GM21786 (cell line): ENCODE measurements around the gene USH2A.

ENCODE experiments used
- ATAC-seq: cut with Tn5 transposase; IDR thresholded peaks from one replicate; pipeline ENCODE4 v1.9.1; 2021; ENCODE audit not compliant: unreplicated experiment

Gene USH2A

DNA sequence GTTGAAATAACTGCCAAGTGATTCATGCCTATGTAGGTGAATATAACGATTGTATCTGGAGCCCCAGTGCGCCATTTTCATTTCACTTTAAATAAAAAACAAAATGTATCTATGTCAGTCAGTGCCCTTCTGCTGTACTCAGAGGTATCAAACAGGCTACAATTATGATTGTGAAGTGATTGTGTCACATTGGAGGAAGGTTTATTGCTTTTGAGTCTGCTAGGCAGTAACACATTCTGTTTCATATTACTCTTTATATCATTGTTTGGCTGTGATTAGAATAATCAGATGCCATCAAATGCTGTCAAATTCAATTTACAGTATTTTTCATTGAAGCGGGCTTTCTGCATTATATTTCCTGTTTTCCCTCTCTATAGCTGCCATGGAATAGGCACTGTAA is 684.2 kb downstream of the USH2A start:
- ATAC-seq: no peak

DNA sequence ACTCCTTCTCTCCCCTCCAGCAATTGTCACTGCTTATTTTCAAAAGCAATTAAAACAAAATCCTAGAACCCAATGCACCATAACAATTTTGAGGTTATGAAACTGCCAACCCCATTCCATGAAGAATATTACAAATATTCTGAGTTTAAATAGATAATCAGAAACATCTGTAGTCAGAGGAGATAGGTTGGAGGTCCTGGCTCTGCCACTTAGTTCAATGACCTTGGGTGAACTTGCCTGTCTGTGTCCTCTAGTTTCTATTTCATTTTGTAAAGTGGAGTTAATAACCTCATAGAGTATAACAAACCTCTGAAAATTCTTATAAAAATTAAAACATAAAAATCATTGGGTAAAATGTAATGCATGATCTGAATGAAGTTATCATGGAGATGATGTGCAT is 691.5 kb downstream of the USH2A start:
- no peak for ATAC-seq

DNA sequence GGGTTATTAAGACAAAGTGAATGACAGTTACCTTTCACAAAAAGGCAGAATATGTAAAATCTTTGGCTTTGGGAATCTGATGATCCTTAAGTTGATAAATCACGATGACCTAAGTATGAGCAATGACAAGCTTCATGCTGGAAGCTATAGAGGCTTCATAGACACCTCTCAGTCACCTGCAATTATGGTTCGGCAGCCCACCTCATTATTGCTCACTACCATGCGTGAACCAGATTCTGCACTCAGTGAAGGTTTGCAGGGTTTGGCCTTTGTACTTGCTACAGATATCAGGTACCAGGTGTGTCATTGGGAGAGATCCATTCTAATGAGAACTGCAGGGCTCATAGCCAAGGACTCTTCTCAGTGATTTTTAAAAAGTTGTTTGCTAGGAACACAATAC is 692.6 kb downstream of the USH2A start:
- ATAC-seq: no peak

- ATAC-seq: no peak
Measured at GRCh38 chr1:215728169-215728568, 695.1 kb downstream of the USH2A start.

DNA sequence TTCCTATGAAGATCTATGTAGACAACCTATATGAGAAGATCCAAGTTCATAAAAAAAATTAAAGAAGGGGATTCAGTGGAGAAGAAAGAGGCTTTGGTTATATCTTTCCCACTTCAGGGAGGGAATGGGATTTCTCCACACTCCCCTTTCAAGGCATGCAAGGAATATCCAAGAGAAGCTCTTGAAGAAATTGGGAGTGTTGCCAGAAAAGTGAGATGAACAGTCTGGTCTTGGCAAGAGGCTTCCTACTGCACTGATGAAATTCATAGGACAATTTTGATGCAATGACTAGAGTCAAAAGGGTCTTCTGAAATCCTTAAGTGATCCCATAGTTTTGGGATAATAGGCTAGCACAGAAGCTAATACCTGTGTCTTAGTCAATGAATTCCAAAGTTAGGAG is 703.1 kb downstream of the USH2A start:
- ATAC-seq: no peak

DNA sequence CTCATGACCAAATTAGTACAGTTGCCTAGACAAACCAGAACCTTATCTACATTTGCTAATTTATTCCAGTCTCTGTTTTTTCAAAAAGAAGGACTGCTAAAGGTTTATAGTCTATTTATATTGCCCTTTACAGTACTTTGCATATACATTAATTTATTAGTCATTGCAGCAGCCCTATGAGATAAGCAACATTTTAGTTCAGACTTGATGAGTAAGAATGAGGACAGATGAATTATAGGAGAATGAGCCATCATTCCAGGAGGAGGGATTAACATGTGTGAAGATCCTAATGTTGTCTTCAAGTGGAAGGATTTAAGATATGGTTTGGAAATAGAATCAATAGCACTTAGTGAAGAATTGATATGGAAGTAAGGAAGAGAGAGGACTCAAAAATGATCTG is 703.7 kb downstream of the USH2A start:
- no peak for ATAC-seq

DNA sequence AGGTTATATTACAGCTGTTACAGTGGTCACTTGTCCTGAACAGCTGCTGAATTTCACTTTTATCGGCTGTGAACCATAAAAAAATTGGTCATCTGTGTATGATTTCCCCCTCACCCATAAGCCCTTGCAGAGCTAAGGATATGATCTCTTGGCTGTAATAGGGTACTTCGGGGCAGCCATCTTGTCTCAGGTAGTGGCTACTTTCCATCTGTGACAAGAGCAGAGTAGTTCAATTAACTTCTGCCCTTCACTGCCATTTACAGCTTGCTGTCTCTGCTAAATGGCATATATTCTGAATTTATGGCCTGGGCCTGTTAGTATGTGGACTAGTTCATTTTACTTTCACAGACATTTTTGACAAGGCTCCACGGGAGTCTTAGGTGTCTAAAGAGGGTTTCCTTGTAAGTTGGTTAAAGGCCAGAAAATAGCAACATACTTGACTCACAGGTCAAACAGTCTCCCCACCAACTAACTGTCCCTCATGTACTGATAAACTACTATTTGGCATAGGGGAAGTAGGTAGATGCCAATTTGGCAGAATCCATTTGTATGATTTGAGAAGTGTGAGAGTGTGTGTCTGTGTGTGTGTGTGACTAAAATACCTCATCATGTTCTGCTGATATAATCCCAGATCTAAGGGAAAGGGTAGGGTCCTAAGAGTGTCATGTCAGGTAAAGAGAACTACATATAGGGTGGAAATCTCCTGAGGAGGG is 704.5 kb downstream of the USH2A start:
- no peak for ATAC-seq

DNA sequence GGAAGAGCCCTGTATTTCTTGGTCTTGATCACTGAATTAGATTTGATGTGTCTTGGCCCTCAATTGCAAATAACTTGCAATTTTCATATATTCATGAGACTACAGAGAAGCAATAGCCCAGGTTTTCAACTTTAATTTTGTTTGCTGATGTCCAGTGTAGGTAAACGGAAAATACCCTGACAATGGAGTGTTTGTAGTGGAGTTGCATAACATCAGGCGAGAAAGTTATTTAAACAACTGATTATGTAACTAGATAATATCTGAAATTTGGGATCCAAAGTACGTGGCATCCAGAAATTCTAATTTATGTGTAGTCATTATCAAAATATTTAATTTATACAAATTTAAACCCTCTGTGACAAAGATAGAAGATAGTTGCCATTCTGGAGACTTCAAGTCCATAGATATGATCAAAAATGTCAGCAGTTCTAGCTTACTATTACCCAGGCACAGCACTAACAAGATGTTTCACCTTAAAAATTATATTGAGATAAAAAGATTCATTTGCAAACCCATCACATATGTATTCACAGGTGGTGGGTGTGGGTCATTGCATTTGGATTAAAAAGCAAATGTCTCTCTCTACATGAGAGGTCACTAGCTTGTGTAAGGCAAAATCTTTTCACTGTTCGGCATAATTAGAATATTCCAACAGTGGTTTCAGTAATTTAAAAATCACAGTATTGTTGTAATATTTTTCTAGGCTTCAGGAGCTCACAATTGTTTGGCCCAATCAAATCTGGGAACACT is 705.4 kb downstream of the USH2A start:
- no peak for ATAC-seq

DNA sequence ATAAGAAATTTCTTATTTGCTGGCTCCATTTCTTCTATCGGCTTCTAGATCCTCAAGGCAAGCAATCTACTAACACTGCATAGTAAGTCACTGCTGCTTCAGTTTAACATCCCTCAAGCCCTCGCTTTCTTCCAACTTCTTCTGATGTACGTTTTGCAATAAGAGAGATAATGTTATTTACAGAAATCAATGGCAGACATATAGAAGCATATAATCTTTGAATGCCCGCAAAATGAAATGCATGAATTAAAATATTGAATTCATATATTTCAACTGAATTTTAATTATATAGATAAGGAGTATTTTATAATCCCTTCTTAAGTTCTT is 712.4 kb downstream of the USH2A start:
- no peak for ATAC-seq

DNA sequence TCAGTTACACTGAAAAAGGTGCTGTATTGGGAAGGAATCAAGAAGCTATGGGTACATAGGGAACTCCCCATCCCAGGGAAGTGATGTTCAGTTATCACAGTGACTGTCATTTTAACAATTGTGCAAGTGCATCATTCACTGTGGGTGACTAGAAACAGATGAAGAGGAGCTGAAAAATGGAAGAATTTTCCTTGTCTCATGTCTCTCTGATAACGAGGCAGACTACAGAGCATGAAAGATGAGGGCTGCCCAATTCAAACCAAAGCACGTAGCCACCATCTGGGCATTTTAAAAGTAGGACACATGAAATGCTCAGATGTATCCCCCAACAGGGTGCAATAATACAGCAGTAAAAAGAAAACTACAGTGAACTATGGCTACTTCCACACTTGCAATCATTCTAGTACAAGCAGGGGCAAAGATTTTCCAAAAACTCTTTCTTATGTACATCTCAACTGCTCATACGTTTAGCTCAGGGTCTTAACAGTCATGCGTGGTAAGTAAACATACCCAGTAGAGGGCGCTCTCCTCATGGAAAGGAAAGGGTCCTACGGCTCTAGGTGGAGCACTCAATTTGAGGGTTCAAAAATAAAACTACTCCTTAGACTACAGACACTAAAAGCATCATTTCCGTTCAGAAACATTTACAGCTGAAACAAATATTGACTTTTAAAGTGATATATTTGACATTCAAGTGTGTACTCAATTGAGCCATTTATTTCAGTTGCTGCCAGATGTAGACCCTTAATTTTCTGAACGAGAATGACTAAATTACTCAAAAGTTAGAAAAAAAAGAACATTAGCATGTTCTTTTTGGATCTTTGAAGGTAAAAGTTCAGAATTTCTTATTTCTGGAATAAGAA is 713.0 kb downstream of the USH2A start:
- peak; percentile 78 for ATAC-seq

DNA sequence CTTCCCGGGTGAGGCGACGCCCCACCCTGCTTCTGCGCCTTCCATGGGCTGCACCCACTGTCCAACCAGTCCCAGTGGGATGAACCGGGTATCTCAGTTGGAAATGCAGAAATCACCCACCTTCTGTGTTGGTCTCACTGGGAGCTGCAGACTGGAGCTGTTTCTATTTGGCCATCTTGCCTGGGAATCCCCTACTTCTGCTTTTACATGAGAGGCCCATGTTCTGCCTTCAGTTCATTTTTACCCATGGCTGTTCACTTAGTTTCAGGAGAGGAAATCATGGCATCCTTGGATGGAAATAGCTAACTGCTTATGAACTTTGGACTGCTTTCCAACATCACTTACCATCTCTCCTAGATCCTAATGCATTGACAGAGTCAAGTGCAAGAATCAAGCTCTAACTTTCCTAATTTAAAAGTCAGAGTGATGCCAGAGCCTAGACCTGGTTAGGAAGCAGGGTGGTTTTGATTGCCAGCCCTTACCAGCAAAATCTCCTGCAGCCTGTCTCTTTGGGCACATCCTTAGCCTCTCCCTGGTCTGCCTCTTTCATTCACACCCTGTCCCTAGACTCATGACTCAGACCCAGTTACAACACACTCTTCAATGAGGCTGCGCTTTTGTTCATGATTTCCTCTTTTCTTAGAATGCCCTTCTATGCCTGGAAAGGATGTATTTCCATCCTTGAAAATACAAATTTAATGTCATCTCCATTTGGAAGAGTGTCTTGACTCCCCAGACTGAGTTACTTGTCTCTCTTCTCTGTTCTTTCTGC is 719.0 kb downstream of the USH2A start:
- no peak for ATAC-seq

- ATAC-seq: no peak
Measured at GRCh38 chr1:215682232-215682631, 741.0 kb downstream of the USH2A start.

DNA sequence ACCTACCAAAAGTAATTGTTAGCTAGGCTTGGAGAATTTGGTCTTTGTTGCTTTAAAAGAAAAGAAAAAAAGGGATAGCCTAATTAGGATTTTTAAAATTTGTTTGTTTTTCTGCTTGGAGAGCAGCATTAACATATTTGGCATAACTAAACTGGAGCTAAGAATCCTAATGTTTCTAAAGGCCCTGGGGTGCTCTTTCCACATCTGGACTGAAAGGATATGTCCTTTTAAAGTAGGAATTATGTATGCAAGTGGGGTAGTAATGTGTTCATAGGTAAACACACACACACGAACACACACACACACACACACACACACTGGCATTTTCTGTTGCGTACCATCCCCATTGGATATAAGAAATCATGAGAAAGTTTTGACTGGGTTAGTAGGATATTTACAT is 742.2 kb downstream of the USH2A start:
- no peak for ATAC-seq

GRCh38 chr1:215679231-215679630 is 744.0 kb downstream of the USH2A start:
- no peak for ATAC-seq

DNA sequence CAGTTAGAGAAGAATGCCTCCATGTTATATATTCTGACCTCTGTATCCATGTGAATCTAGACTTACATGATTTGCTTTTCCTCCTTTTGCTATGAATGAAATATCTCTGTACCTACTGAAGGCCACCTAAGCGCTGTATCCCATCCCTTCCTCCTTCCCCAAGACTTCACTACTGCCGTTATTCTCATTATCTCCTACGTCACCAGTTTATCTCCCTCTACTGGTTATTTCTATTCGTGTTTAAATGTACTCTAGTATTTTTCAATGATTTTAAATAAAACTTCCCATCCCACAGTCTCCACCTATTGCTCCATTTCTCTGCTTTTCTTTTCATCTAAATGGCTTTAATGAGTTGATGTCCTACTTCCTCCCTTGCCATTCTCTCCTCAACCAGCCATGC is 746.1 kb downstream of the USH2A start:
- ATAC-seq: no peak

GRCh38 chr1:215673943-215674342 is 749.3 kb downstream of the USH2A start:
- ATAC-seq: no peak

DNA sequence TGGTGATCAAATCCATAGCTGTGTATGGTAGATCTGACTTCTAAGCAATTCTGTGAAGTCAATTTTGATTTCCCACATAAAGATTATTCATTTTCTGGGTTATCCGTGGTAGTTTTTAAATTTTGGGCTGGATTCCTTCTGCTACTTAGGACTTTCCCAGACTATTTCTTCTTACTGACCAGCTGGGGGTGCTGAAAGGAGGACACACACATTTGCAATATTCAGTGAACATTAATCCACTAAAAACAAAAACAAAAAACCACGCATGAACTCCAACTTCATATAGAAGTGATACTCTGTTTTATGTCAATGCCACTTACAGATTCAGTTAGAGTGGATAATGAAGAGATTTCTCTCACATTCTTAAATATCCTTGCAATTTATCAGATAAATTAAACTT is 750.8 kb downstream of the USH2A start:
- no peak for ATAC-seq

- ATAC-seq: no peak
Measured at GRCh38 chr1:215669806-215670491, 753.3 kb downstream of the USH2A start.

GRCh38 chr1:215667761-215668160 is 755.5 kb downstream of the USH2A start:
- no peak for ATAC-seq

- ATAC-seq: no peak
Measured at GRCh38 chr1:215665215-215665614, 758.0 kb downstream of the USH2A start.

- ATAC-seq: no peak
Measured at GRCh38 chr1:215661033-215661432, 762.2 kb downstream of the USH2A start.
